Sciatic nerve (tissue), 2 donors: ENCODE results near the gene ZNF578. TPM values are rescaled to one million over a fixed set of nuclear protein-coding genes. Genes with fewer than 3 reads are reported as not detected.
"Not testable (repeated sequence)": the region's sequence is repeated elsewhere in the genome, so short reads cannot be mapped to it uniquely, and the experiment has no call there.

Experiments
- ATAC-seq: fragments of 200-7000 bp; cut with Tn5 transposase; one replicate; pipeline ENCODE4 v1.9.1; 2020; ENCODE audit warnings: mild to moderate bottlenecking, moderate library complexity
- DNase-seq: peaks from one replicate; pipeline ENCODE4 v3.0.0-alpha.2; 2020; ENCODE audit warnings: low spot score
- intact Hi-C: fragments of 100-400 bp; cut with DNase I; formaldehyde crosslinking; loops from one replicate; pipeline ENCODE4 v1.14.2; 2022
- total RNA-seq: library from RNA; stranded (reverse); fragmentation: NEBNext Ultra II Directional; extraction: Animal tissue kit (Norgen Biotek cat#: 25700); gene quantifications from one replicate; pipeline ENCODE4 v1.2.1, GENCODE V29; 2021
- donor health status: DM: no; HTN: no; CAD: no.
- donor health status: DM: no; HTN: no; CAD: no.

ZNF578 gene
- total RNA-seq, 1 donor from 2014 or later, result 4.9 TPM

GRCh38 chr19:52542984-52543664, 89.8 kb downstream of the ZNF578 start:
- ATAC-seq (no peak), DNase-seq (no peak)
- intact Hi-C loops, result no loop called here

GRCh38 chr19:52554216-52554971, 101.0 kb downstream of the ZNF578 start:
- no peak for ATAC-seq
- no peak for DNase-seq
- intact Hi-C loops, result no loop called here

DNA sequence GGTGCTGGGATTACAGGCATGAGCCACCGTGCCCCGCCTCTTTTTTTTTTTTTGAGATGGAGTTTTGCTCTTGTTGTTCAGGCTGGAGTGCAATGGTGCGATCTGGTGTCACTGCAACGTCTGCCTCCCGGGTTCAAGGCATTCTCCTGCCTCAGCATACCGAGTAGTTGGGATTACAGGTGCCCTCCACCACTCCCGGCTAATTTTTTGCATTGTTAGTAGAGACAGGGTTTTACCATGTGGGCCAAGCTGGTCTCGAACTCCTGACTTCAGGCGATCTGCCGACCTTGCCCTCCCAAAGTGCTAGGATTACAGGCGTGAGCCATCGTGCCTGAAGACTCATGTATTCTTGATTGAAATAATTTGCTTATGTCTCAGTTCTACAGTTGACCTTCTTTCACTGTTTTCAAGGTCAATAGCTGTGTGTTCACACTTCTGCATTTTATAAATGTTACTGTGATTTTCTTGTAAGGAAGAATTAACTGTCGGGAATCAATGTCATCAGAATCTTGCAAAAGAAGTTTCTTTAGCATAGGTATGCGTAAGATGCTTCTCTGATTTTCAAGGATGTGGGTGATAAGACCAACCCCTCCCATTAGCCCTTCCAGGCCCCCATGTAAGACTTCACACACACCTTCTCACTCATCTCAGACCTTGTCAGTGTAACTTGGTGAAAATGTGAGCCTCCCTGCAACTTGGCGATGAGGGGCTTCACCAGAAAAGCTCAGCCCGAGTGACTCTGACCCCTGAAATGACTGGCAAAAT, 104.1 kb downstream of the ZNF578 start:
- DNase-seq, result no peak
- intact Hi-C loops, result no loop called here
- ATAC-seq, result no peak

DNA sequence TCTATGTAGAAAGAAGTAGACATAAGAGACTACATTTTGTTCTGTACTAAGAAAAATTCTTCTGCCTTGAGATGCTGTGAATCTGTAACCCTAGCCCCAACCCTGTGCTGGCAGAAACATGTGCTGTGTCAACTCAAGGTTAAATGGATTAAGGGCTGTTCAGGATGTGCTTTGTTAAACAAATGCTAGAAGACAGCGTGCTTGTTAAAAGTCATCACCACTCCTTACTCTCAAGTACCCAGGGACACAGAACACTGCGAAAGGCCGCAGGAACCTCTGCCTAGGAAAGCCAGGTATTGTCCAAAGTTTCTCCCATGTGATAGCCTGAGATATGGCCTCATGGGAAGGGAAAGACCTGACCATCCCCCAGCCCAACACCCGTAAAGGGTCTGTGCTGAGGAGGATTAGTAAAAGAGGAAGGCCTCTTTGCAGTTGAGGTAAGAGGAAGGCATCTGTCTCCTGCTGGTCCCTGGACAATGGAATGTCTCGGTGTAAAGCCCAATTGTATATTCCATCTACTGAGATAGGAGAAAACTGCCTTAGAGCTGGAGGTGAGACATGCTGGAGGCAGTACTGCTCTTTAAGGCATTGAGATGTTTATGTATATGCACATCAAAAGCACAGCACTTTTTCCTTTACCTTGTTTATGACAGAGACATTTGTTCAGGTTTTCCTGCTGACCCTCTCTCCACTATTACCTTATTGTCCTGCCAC, 105.5 kb downstream of the ZNF578 start:
- intact Hi-C loops, DNase-seq, ATAC-seq: not testable (repeated sequence)

DNA sequence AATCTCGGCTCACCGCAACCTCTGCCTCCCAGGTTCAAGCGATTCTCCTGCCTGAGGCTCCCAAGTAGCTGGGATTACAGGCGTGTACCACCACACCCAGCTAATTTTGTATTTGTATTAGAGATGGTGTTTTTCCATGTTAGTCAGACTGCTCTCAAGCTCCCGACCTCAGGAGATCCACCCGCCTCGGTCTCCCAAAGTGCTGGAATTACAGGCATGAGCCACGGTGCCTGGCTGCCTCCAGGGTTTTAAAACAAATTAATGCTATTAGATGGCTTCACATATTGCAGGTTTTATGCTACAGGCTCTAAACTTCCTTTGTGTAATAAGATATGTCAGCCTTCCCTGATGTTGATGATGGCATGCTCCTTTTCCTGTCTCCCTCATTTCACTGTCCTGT, 108.3 kb downstream of the ZNF578 start:
- DNase-seq, intact Hi-C loops, ATAC-seq: not testable (repeated sequence)

Other genes starting within 250 kb of the ZNF578 start
- 21.0 TPM for gene ZNF766, start 184.0 kb upstream of the ZNF578 start, total RNA-seq
- 13.7 TPM for gene ZNF480, start 156.4 kb upstream of the ZNF578 start, total RNA-seq
- gene ZNF610, start 117.3 kb upstream of the ZNF578 start, total RNA-seq, result 5.5 TPM
- gene ZNF880, start 83.6 kb upstream of the ZNF578 start, total RNA-seq, result 25.9 TPM
- gene ZNF528, start 55.7 kb upstream of the ZNF578 start, total RNA-seq, result 42.8 TPM
- 2.3 TPM for gene ZNF534, start 24.4 kb upstream of the ZNF578 start, total RNA-seq
- gene ZNF808, start 74.1 kb downstream of the ZNF578 start, total RNA-seq, result 38.1 TPM
- 22.4 TPM for gene ZNF701, start 116.7 kb downstream of the ZNF578 start, total RNA-seq
- 68.6 TPM for gene ZNF83, start 184.8 kb downstream of the ZNF578 start, total RNA-seq